PC-3 (cell line): ENCODE data around the gene PRR20G. TPM values are rescaled to one million over a fixed set of nuclear protein-coding genes. Genes with fewer than 3 reads are reported as not detected.
A peak's percentile ranks its signal among the peaks of the same experiment; 100 is the strongest.

Experiments
- ATAC-seq: fragments of 200-7000 bp; cut with Tn5 transposase; 2 replicates; pipeline ENCODE4 v1.9.1; 2020; ENCODE audit warnings: mild to moderate bottlenecking, moderate library complexity
- BruUV-seq: library from RNA; stranded (reverse); fragments of 400-500 nt; replicated peaks from 2 replicates; lab custom pipeline; 2021; lab: Mats Ljungman, UMichigan
- CTCF ChIA-PET: fragments of 300-600 bp; sonication (Branson Sonifier 250); formaldehyde crosslinking; loops from one replicate; lab custom pipeline; 2022; ENCODE audit warnings: antibody characterized with exemption; lab: Charles Lee
- POLR2A ChIA-PET: fragments of 300-600 bp; sonication (Branson Sonifier 250); formaldehyde crosslinking; loops from one replicate; lab custom pipeline; 2022; ENCODE audit warnings: antibody characterized with exemption; ENCODE audit not compliant: unreplicated experiment; lab: Charles Lee
- DNase-seq: peaks from one replicate; pipeline ENCODE4 v3.0.0-alpha.2; 2015
- H2AFZ ChIP-seq: fragments of 300-600 bp; sonication (generic); 2 replicates; pipeline ENCODE4 v1.6.0; 2016; ENCODE audit warnings: antibody characterized with exemption, low read length
- H3F3A ChIP-seq: fragments of 300-600 bp; sonication (generic); one replicate; pipeline ENCODE4 v1.6.0; 2017; ENCODE audit warnings: antibody characterized with exemption, low read length, control low read depth, mild to moderate bottlenecking; ENCODE audit not compliant: unreplicated experiment
- H3K27ac ChIP-seq: fragments of 300-600 bp; sonication (generic); 2 replicates; pipeline ENCODE4 v1.5.1; 2016; ENCODE audit warnings: mild to moderate bottlenecking, low read length
- H3K27me3 ChIP-seq: fragments of 300-600 bp; sonication (generic); 2 replicates; pipeline ENCODE4 v1.6.1; 2016; ENCODE audit warnings: low read length, mixed read lengths
- H3K36me3 ChIP-seq: fragments of 300-600 bp; sonication (generic); 2 replicates; pipeline ENCODE4 v1.6.1; 2016; ENCODE audit warnings: low read depth, mixed run types, low read length, mixed read lengths
- H3K4me1 ChIP-seq: fragments of 300-600 bp; sonication (generic); 2 replicates; pipeline ENCODE4 v1.5.1; 2016; ENCODE audit warnings: low read length; ENCODE audit not compliant: insufficient read depth
- H3K4me2 ChIP-seq: fragments of 300-600 bp; sonication (generic); 2 replicates; pipeline ENCODE4 v1.6.0; 2016; ENCODE audit warnings: low read length
- H3K4me3 ChIP-seq: fragments of 300-600 bp; sonication (generic); 2 replicates; pipeline ENCODE4 v1.5.1; 2016; ENCODE audit warnings: mild to moderate bottlenecking, low read length, mixed read lengths
- H3K79me2 ChIP-seq: fragments of 300-600 bp; sonication (generic); 2 replicates; pipeline ENCODE4 v1.6.1; 2017; ENCODE audit warnings: low read length, mixed read lengths
- H3K9ac ChIP-seq: fragments of 300-600 bp; sonication (generic); 2 replicates; pipeline ENCODE4 v1.6.0; 2016; ENCODE audit warnings: mild to moderate bottlenecking, low read length
- H3K9me2 ChIP-seq: fragments of 300-600 bp; sonication (generic); replicated peaks from 2 replicates; pipeline ENCODE4 v1.6.1; 2016; ENCODE audit warnings: mixed run types, low read length, mixed read lengths
- H3K9me3 ChIP-seq: fragments of 300-600 bp; sonication (generic); 2 replicates; pipeline ENCODE4 v1.6.1; 2016; ENCODE audit warnings: low read length, mixed read lengths
- H4K20me1 ChIP-seq: fragments of 300-600 bp; sonication (generic); 2 replicates; pipeline ENCODE4 v1.6.1; 2016; ENCODE audit warnings: low read length, mixed read lengths
- EZH2 ChIP-seq: fragments of 300-600 bp; sonication (generic); IDR thresholded peaks from one replicate; pipeline ENCODE4 v1.6.1; 2017; ENCODE audit warnings: antibody characterized with exemption, mild to moderate bottlenecking, low read length; ENCODE audit not compliant: unreplicated experiment
- EZH2phosphoT487 ChIP-seq: fragments of 300-600 bp; sonication (generic); IDR thresholded peaks from 2 replicates; pipeline ENCODE4 v1.6.1; 2018; ENCODE audit warnings: mild to moderate bottlenecking, antibody characterized with exemption, low read length, borderline replicate concordance
- intact Hi-C: fragments of 100-400 bp; cut with micrococcal nuclease; formaldehyde crosslinking; loops from 2 replicates; pipeline ENCODE4 v1.9.0; 2023
- total RNA-seq: library from RNA; depleted of rRNA; stranded (reverse); fragments of >200 nt; gene quantifications from 2 replicates; pipeline ENCODE4 v1.2.3, GENCODE V29; 2014
- TF ChIP-seq, protein P1 (sequence below): fragments of 300-600 bp; sonication (generic); conservative IDR thresholded peaks from 2 replicates; pipeline ENCODE4 v1.5.1; 2017; ENCODE audit warnings: antibody characterized with exemption, low read depth, mild to moderate bottlenecking, low read length

Gene PRR20G
- total RNA-seq, 1 experiment from 2014 or later, result not detected

DNA sequence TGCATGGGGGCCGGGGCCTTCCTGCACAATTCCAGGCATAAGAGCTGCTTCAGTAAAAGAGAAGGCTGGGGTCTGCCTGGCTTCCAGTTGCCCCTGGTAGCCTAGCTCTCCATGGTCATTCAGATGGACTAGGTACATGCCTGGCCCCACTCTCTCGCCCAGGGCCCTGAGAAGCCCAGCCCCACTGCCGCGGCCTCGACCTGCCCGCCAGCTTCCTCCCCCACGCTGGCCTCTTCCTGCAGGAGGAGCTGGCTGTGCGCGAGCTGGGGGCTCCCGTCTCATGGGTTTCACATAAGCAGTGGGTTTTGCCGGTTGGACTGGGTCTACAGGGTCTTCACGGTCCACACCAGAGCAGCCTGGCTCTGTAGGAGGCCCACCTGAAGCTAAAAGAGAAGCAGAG is 3.6 kb downstream of the PRR20G start:
- no peaks in the 10 kb centered on the region for H3K79me2 ChIP-seq
- no peak overlapping the region for H3K4me3 ChIP-seq
- H2AFZ ChIP-seq, result no peak overlapping the region
- ChIA-PET POLR2A (no interaction called here), CTCF (interaction anchor here (0.5 kb wide), 1 partner anchor 173 kb away, joined by 5 read pairs; no protein-coding TSS in a partner anchor)
- no peak for ATAC-seq
- no peak overlapping the region for H3K9ac ChIP-seq
- no peaks in the 10 kb centered on the region for H4K20me1 ChIP-seq
- no peaks in the 10 kb centered on the region for H3F3A ChIP-seq
- peaks cover 9% of the 10 kb centered on the region; the same call in 1 of the 2 replicates for H3K27me3 ChIP-seq
- DNase-seq, result no peak
- no peaks in the 10 kb centered on the region for H3K36me3 ChIP-seq
- peaks cover 4% of the 10 kb centered on the region; the same call in 1 of the 2 replicates for H3K4me1 ChIP-seq
- H3K9me2 ChIP-seq, result no peaks in the 10 kb centered on the region
- BruUV-seq, result no TSS peak
- no peak overlapping the region for H3K27ac ChIP-seq
- intact Hi-C loops, result no loop called here
- H3K9me3 ChIP-seq, result no peaks in the 10 kb centered on the region
- no peak for TF ChIP-seq EZH2phosphoT487
- TF ChIP-seq, protein P1, sequence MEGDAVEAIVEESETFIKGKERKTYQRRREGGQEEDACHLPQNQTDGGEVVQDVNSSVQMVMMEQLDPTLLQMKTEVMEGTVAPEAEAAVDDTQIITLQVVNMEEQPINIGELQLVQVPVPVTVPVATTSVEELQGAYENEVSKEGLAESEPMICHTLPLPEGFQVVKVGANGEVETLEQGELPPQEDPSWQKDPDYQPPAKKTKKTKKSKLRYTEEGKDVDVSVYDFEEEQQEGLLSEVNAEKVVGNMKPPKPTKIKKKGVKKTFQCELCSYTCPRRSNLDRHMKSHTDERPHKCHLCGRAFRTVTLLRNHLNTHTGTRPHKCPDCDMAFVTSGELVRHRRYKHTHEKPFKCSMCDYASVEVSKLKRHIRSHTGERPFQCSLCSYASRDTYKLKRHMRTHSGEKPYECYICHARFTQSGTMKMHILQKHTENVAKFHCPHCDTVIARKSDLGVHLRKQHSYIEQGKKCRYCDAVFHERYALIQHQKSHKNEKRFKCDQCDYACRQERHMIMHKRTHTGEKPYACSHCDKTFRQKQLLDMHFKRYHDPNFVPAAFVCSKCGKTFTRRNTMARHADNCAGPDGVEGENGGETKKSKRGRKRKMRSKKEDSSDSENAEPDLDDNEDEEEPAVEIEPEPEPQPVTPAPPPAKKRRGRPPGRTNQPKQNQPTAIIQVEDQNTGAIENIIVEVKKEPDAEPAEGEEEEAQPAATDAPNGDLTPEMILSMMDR, result no peak
- TF ChIP-seq EZH2, result no peak
- no peak overlapping the region for H3K4me2 ChIP-seq

- Histone ChIP-seq H3K79me2 (no peaks in the 10 kb centered on the region), H3K9me2 (no peaks in the 10 kb centered on the region), H3K27me3 (peaks cover 9% of the 10 kb centered on the region; the same call in 1 of the 2 replicates), H2AFZ (no peak overlapping the region), H3F3A (no peaks in the 10 kb centered on the region), H3K9me3 (no peaks in the 10 kb centered on the region), H4K20me1 (no peaks in the 10 kb centered on the region), H3K27ac (no peak overlapping the region), H3K9ac (no peak overlapping the region), H3K4me3 (no peak overlapping the region), H3K36me3 (no peaks in the 10 kb centered on the region), H3K4me1 (no peaks in the 10 kb centered on the region), H3K4me2 (no peak overlapping the region)
- BruUV-seq, result no TSS peak
- CTCF ChIA-PET, result no interaction called here
- TF ChIP-seq, protein P1, result no peak
- TF ChIP-seq EZH2phosphoT487 (no peak), EZH2 (no peak)
- ATAC-seq (no peak), DNase-seq (peak; percentile 18)
- POLR2A ChIA-PET, result no interaction called here
- intact Hi-C loops, result no loop called here
These were observed 10.3 kb downstream of the PRR20G start for GRCh38 chr3:127277561-127277960.

DNA sequence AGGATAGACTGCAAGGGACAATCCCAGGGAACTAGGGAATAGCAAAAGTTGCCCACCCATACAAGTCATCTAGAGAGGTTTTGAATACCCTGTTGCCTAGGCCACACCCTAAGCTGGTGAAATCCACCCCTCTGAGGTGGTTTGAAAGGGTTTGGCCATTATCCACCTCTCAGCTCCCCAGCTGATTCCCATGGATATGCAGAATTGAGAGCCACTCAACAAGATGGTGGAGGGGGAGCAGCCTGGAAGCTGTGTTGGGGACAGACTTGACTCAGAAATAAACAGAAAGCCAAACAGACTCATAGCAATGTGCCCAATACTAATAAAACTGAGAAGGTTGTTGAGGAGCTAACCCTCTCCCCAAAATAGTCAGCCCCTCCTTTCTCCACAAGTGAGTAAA is 10.9 kb downstream of the PRR20G start:
- no peaks in the 10 kb centered on the region for H3K9me3 ChIP-seq
- CTCF ChIA-PET, result no interaction called here
- intact Hi-C loops, result no loop called here
- peaks cover 4% of the 10 kb centered on the region; the same call in 1 of the 2 replicates for H3K27me3 ChIP-seq
- no peak for TF ChIP-seq EZH2
- TF ChIP-seq EZH2phosphoT487, result no peak
- TF ChIP-seq, protein P1, result no peak
- no peak overlapping the region for H3K4me3 ChIP-seq
- no peak overlapping the region for H3K27ac ChIP-seq
- DNase-seq, result no peak
- no peaks in the 10 kb centered on the region for H4K20me1 ChIP-seq
- H3F3A ChIP-seq, result no peaks in the 10 kb centered on the region
- no peak overlapping the region for H3K9ac ChIP-seq
- H3K79me2 ChIP-seq, result no peaks in the 10 kb centered on the region
- no TSS peak for BruUV-seq
- H3K36me3 ChIP-seq, result no peaks in the 10 kb centered on the region
- POLR2A ChIA-PET, result no interaction called here
- ATAC-seq, result no peak
- H3K9me2 ChIP-seq, result no peaks in the 10 kb centered on the region
- H3K4me1 ChIP-seq, result no peaks in the 10 kb centered on the region
- no peak overlapping the region for H2AFZ ChIP-seq
- no peak overlapping the region for H3K4me2 ChIP-seq
